ENCODE measurements around the gene TMEM175.

Gene TMEM175

GRCh38 chr4:931960-932712, at the start of gene TMEM175, which contains the start of gene GAK:
Gene TMEM175, plus strand, starts transcription at chr4:932460. Its CDS starts 15,280 bp downstream, at chr4:947740.
Gene GAK, minus strand, starts transcription at chr4:932316. Its CDS starts 129 bp downstream, at chr4:932187.
- DNase-seq, result peak; percentile 96

GRCh38 chr4:882646-883045, 49.6 kb upstream of the TMEM175 start:
- no peak for DNase-seq

GRCh38 chr4:883377-884095, 48.7 kb upstream of the TMEM175 start:
- no peak for DNase-seq

- no peak for DNase-seq
Observed at GRCh38 chr4:884259-884658, 48.0 kb upstream of the TMEM175 start.

GRCh38 chr4:884896-885295, 47.4 kb upstream of the TMEM175 start:
- DNase-seq, result no peak

- DNase-seq, result no peak
Observed at GRCh38 chr4:885353-885752, 46.9 kb upstream of the TMEM175 start.

GRCh38 chr4:886244-886643, 46.0 kb upstream of the TMEM175 start:
- DNase-seq, result no peak

GRCh38 chr4:887034-887763, 45.1 kb upstream of the TMEM175 start:
- no peak for DNase-seq

GRCh38 chr4:888029-888428, 44.2 kb upstream of the TMEM175 start:
- DNase-seq, result no peak

GRCh38 chr4:889516-889915, 42.7 kb upstream of the TMEM175 start:
- DNase-seq, result no peak

- no peak for DNase-seq
Observed at GRCh38 chr4:890036-890695, 42.1 kb upstream of the TMEM175 start.

- DNase-seq, result peak; percentile 32
Observed at GRCh38 chr4:891747-892146, 40.5 kb upstream of the TMEM175 start.

- DNase-seq, result no peak
Observed at GRCh38 chr4:892780-893179, 39.5 kb upstream of the TMEM175 start.

- no peak for DNase-seq
Observed at GRCh38 chr4:893276-893994, 38.8 kb upstream of the TMEM175 start.

- DNase-seq, result no peak
Observed at GRCh38 chr4:893995-894705, 38.1 kb upstream of the TMEM175 start.

GRCh38 chr4:895596-895995, 36.7 kb upstream of the TMEM175 start:
- no peak for DNase-seq

- DNase-seq, result no peak
Observed at GRCh38 chr4:896216-896615, 36.0 kb upstream of the TMEM175 start.

- no peak for DNase-seq
Observed at GRCh38 chr4:896630-897029, 35.6 kb upstream of the TMEM175 start.

GRCh38 chr4:898123-898522, 34.1 kb upstream of the TMEM175 start:
- no peak for DNase-seq

GRCh38 chr4:898869-899555, 33.2 kb upstream of the TMEM175 start:
- no peak for DNase-seq

GRCh38 chr4:899556-899906, 32.7 kb upstream of the TMEM175 start:
- no peak for DNase-seq
